GM19455 (cell line): ENCODE results near the gene ZNF287.

Experiments used
- ATAC-seq: cut with Tn5 transposase; IDR thresholded peaks from one replicate; pipeline ENCODE4 v1.9.1; 2021; ENCODE audit not compliant: unreplicated experiment

The ZNF287 gene

GRCh38 chr17:16517477-16517876 is 51.5 kb downstream of the ZNF287 start:
- ATAC-seq = no peak

GRCh38 chr17:16516594-16517051 is 52.4 kb downstream of the ZNF287 start:
- ATAC-seq = no peak

- no peak for ATAC-seq
Observed at GRCh38 chr17:16515933-16516332, 53.1 kb downstream of the ZNF287 start.

GRCh38 chr17:16513873-16514272 is 55.1 kb downstream of the ZNF287 start:
- no peak for ATAC-seq

GRCh38 chr17:16512011-16512410 is 57.0 kb downstream of the ZNF287 start:
- no peak for ATAC-seq

- no peak for ATAC-seq
Observed at GRCh38 chr17:16511593-16511992, 57.4 kb downstream of the ZNF287 start.

GRCh38 chr17:16507918-16508533 is 61.0 kb downstream of the ZNF287 start:
- no peak for ATAC-seq

- no peak for ATAC-seq
Observed at GRCh38 chr17:16506188-16506587, 62.8 kb downstream of the ZNF287 start.

- ATAC-seq = no peak
Observed at GRCh38 chr17:16504984-16505383, 64.0 kb downstream of the ZNF287 start.
